Upper lobe of left lung (tissue), 4 donors: ENCODE measurements around the gene CACNA1S.

Source experiments
- POLR2A ChIP-seq, 4 donors: fragments of 450-650 bp; IDR thresholded peaks; one replicate each; pipeline ENCODE4 v1.5.1; 2016 to 2017; ENCODE audit warnings: antibody characterized with exemption in 4 of 4, mild to moderate bottlenecking in 2 of 4
- POLR2AphosphoS5 ChIP-seq, 2 donors: sonication (generic); formaldehyde crosslinking; IDR thresholded peaks; one replicate each; pipeline ENCODE4 v1.5.1; 2017; ENCODE audit warnings: antibody characterized with exemption in 2 of 2

GRCh38 chr1:201048521-201048920 is 63.7 kb downstream of the CACNA1S start:
- TF ChIP-seq POLR2AphosphoS5 (IDR thresholded peaks at IDR 0.05): no peak
- no peak for TF ChIP-seq POLR2A (IDR thresholded peaks at IDR 0.05)
